Lower leg skin (tissue), 4 donors: ENCODE results near the gene LMTK2. TPM values are rescaled to one million over a fixed set of nuclear protein-coding genes. Genes with fewer than 3 reads are reported as not detected.

Experiments used
- DNase-seq, 2 donors: peaks; one replicate each; pipeline ENCODE4 v3.0.0-alpha.2; 2019; ENCODE audit warnings: low spot score in 2 of 2
- H3K4me3 ChIP-seq: fragments of 200-600 bp; sonication (generic); 2 replicates; pipeline ENCODE4 v1.5.1; 2017; ENCODE audit warnings: mild to moderate bottlenecking, low read depth; ENCODE audit not compliant: poor library complexity, severe bottlenecking
- POLR2A ChIP-seq, 2 donors: fragments of 450-650 bp; IDR thresholded peaks; one replicate each; pipeline ENCODE4 v1.6.1; 2016 to 2017; ENCODE audit warnings: antibody characterized with exemption in 2 of 2, mild to moderate bottlenecking in 1 of 2, moderate library complexity in 1 of 2
- WGBS, 2 donors: methylation state at CpG; one replicate each; pipeline ENCODE4 v1.1.5; 2018; 5-methylcytosine and 5-hydroxymethylcytosine counted together
- intact Hi-C: fragments of 100-400 bp; cut with DNase I; formaldehyde crosslinking; loops from one replicate; pipeline ENCODE4 v1.15.0; 2023; ENCODE audit warnings: low total_unique reads
- total RNA-seq, 4 donors: library from RNA; depleted of rRNA; stranded (reverse); fragments of >200 nt; gene quantifications; one replicate each; pipeline ENCODE4 v1.1.0, GENCODE V29; 2016
- TF ChIP-seq, protein P1 (sequence below), 3 donors: fragments of 450-650 bp; IDR thresholded peaks; one replicate each; pipeline ENCODE4 v1.5.1; 2016; ENCODE audit warnings: antibody characterized with exemption in 3 of 3, mild to moderate bottlenecking in 3 of 3, moderate library complexity in 2 of 3

The LMTK2 gene
- total RNA-seq, 4 donors from 2014 or later = 31.9 to 44.3 (median 35.0) TPM

DNA sequence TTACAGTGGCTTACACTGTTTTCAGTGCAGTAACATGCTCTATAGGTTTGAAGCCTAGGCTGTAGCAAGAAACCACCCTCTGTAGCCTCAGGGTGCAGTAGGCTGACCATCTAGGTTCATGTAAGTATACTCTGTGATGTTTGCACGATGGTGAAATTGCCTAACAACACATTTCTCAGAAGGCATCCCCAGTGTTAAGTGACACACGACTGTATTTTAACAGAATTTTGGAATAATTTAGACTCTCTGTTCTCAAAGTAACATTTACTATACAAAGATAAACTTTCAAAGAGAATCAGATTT is 60.0 kb downstream of the LMTK2 start:
- 69 to 80% methylated on average over 2 of the region's 2 CpGs for WGBS, 2 donors
- intact Hi-C loops = loop anchor here (10.0 kb wide), 1 partner anchor 62 kb away; the partner anchor contains the start of gene LMTK2
- DNase-seq = no peak
- H3K4me3 ChIP-seq = no peak overlapping the region
- TF ChIP-seq POLR2A (IDR thresholded peaks at IDR 0.05) = no peak
- TF ChIP-seq, protein P1, sequence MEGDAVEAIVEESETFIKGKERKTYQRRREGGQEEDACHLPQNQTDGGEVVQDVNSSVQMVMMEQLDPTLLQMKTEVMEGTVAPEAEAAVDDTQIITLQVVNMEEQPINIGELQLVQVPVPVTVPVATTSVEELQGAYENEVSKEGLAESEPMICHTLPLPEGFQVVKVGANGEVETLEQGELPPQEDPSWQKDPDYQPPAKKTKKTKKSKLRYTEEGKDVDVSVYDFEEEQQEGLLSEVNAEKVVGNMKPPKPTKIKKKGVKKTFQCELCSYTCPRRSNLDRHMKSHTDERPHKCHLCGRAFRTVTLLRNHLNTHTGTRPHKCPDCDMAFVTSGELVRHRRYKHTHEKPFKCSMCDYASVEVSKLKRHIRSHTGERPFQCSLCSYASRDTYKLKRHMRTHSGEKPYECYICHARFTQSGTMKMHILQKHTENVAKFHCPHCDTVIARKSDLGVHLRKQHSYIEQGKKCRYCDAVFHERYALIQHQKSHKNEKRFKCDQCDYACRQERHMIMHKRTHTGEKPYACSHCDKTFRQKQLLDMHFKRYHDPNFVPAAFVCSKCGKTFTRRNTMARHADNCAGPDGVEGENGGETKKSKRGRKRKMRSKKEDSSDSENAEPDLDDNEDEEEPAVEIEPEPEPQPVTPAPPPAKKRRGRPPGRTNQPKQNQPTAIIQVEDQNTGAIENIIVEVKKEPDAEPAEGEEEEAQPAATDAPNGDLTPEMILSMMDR (IDR thresholded peaks at IDR 0.05) = no peak

DNA sequence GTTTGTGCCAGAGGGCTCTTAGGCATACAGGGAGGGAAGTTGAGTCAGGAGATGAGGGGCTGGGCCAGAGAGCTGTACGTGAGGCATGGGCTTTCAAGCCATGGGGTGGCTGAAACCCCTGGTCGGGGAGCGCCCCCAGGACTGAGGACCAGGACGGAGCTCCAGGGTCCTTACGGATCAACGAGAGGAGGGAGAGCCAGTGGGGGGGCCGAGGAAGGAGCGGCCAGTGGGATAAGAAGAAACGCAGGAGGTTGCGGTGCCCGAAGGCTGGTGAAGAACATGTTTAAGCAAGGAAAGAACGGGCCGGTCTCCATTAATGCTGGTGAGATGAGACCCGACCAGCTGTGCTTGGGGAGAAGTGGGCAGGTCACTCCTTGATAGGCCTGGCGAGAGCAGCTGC is 61.0 kb downstream of the LMTK2 start:
- TF ChIP-seq, protein P1 (IDR thresholded peaks at IDR 0.05) = no peak
- no peak for TF ChIP-seq POLR2A (IDR thresholded peaks at IDR 0.05)
- WGBS, 2 donors = 90 to 93% methylated on average over 15 of the region's 15 CpGs
- DNase-seq = no peak
- H3K4me3 ChIP-seq = no peak overlapping the region
- intact Hi-C loops = loop anchor here (2.0 to 10.0 kb wide), 2 partner anchors 63 to 147 kb away; partner anchors contain the start of gene LMTK2

GRCh38 chr7:98168181-98168903 is 61.7 kb downstream of the LMTK2 start:
- intact Hi-C loops = loop anchor here (2.0 to 10.0 kb wide), 2 partner anchors 64 to 148 kb away; partner anchors contain the start of gene LMTK2
- WGBS, 2 donors = 61 to 62% methylated on average over 17 of the region's 17 CpGs
- no peak overlapping the region for H3K4me3 ChIP-seq
- TF ChIP-seq, protein P1 (IDR thresholded peaks at IDR 0.05) = peak in 1 of 3 donors; percentile 54
- TF ChIP-seq POLR2A (IDR thresholded peaks at IDR 0.05) = no peak
- DNase-seq = peak in 1 of 2 donors; percentile 56

- intact Hi-C loops = loop anchor here (2.0 to 10.0 kb wide), 2 partner anchors 64 to 148 kb away; partner anchors contain the start of gene LMTK2
- TF ChIP-seq POLR2A (IDR thresholded peaks at IDR 0.05) = no peak
- TF ChIP-seq, protein P1 (IDR thresholded peaks at IDR 0.05) = no peak
- no peak for DNase-seq
- 91 to 93% methylated on average over 5 of the region's 5 CpGs for WGBS, 2 donors
- H3K4me3 ChIP-seq = no peak overlapping the region
Measured at GRCh38 chr7:98168904-98169621, 62.4 kb downstream of the LMTK2 start.

GRCh38 chr7:98170966-98171365 is 64.3 kb downstream of the LMTK2 start:
- intact Hi-C loops = no loop called here
- TF ChIP-seq POLR2A (IDR thresholded peaks at IDR 0.05) = no peak
- TF ChIP-seq, protein P1 (IDR thresholded peaks at IDR 0.05) = no peak
- H3K4me3 ChIP-seq = no peak overlapping the region
- DNase-seq = no peak
- WGBS, 2 donors = 89 to 95% methylated on average over 8 of the region's 8 CpGs
